GM04503 (cell line): Measurements from ENCODE around the gene ZPR1.
A peak's percentile ranks its signal among the peaks of the same experiment; 100 is the strongest.
"Not testable (repeated sequence)": the region's sequence is repeated elsewhere in the genome, so short reads cannot be mapped to it uniquely, and the experiment has no call there.

Experiments
- DNase-seq: peaks from one replicate; pipeline ENCODE4 v3.0.0-alpha.2; 2012; ENCODE audit warnings: low read depth

Gene ZPR1

DNA sequence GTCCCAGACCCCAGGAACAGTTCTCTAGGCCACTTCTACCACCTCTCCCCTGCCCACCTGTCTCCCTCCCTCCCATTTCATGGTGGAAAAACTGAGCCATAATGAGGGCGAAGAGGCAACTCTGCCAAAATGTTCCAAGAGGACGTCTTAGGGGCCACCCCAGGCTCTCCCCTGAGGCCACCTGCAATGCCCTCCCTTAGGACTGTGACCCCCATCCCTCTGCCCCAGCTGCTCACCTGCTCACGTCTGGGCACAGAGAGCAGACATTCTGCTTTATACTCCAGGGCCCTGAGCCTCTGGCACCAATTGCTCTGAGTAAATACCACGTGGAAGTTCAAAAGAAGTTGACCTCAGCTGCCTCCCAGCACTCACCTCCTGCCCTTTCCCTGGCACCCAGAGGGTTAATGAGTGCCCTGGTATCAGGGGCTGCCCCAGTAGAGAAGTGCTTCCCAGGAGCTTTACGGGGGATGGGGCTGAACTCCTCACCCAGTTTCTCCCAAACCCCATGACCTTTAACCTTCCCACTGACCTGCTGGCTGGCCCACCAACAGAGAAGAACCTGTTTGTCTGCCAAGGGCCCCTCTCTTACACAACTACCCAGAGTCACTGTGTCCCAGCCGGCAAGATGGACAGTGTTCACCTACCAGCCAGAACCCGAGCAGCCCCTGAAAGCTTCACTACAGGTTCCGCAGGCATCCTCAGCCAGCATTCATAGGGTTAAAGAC, 4.5 kb upstream of the ZPR1 start:
- no peak for DNase-seq

DNA sequence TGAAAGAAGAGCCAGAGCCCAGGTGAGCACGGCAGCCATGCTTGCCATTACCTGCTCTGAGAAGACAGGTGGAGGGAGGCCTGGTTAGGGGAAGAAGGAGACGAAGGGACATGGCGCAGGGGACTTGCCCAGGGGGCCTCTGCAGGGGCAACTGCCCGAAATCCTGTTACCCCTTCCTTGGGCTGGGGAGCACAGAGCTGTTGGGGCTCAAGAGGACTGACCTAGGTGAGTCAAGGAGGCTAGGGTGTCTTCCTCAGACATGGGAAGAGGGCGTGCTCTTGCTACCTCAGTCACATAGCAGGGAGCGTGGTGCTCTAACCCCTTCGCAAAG, 4.0 kb upstream of the ZPR1 start, which contains the start of gene APOA5:
APOA5 (minus strand) TSS at position 67 of the 331 bp plus-strand sequence; CDS start at position 48, 19 bp downstream.
- no peak for DNase-seq

DNA sequence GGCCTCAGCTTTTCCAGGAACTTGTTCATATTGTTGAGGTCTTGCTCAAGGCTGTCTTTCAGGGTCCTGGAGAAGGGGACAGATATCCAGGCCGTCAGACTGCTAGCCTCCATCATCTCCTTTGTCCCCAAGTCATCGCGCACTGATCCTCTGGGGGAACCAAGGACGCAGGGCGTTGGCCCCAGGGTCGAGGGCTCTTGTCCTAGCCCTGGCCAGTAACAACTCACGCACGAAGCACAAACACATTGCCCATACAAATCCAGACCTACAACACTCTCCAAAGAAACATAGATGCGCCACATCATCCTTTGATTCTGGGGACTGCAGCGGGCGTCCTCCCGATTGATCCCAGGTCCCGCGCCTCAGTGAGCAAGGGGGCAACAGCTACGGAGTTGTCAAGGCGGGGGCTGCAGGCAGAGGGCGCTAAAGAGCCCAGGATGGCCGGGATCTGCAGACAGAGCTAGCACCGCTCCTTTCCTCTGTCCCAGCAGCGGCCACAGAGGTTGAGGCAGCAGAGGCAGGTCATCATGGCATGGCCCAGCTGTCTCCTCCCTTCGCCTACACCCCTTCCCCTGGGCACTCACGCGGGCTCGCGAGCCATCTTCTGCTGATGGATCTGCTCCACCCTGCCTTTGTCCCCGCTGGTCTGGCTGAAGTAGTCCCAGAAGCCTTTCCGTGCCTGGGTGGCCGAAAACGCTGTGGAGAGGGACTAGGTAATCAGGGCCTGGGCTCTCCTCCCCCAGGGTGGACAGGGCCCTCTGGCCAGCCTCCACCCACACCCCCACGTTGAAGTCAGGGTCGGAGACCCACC, 3.4 kb upstream of the ZPR1 start:
- no peak for DNase-seq

DNA sequence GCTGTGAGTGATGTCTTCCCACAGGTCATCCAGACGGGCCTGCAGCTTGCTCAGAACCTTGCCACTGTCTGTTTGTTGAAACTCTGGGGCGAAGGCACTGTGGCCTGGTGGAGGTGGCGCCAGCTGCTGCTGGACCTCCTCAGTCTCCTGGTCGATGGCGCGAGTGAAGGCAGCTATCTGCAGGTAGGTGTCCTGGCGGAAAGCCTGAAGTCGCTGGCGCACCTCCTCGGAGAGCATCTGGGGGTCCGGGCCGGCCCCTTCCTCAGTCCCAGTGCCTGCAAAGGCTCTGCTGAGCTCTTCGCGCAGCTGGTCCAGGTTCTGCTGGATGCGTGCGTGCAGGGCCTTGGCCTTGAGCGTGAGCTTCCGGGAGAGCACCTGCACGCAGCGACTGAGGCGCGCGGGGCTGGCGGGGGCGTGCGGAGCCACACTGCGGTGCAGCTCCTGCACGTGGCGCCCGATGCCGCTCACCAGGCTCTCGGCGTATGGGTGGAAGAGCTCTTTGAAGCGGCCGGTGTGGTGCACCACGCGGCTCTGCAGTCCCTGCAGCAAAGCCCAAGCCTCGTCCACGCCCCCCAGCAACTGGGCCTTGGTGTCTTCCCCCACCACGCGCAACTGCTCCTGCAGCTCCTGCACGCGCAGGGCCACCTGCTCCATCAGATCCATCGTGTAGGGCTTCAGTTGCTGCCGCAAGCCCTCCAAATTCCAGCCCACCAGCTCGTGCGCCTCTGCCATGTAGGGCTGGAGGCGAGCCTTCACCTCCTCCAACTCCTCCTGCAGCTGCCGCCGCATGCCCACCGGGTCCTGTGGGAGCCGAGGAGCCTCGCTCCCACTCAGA, 2.6 kb upstream of the ZPR1 start:
- DNase-seq, result no peak

DNA sequence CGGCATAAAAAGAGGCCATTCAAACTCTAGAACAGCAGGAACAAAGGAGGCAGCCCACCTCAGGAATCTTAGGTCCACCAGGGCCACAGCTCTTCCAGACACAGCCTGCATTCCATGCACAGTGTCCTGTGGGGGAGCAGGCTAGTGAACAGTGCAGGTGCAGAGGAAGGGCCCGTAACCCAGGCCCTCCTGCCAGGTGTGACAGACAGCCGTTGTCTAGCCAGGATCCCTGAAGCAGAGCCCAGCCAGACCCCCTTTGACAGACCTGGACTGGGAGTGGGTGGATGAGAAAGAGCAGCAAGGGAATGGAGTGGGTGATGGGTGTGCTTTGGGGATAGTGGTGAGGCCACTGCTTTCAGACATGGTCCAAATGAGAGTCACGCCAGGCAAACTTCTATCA, 1.2 kb upstream of the ZPR1 start:
- DNase-seq, result no peak

DNA sequence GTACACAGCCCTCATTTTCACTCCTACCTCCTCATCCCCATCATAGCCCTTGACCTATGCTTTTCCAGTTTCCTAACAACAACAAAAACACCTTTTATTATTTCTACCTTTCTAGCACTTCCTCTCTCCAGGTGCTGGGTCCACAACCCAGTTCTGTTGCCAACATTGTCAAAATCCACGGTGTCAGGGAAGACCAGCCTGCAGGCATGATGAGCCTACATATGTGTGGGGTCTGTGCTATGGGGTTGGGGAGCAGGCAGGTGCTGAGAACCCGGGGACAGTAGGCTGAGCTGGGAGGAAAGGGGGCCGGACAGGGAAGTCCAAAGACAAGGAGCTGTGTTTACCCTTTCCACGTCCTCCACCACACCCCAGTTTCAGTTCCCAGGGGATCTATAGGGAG, 711 bp upstream of the ZPR1 start:
- DNase-seq, result no peak

DNA sequence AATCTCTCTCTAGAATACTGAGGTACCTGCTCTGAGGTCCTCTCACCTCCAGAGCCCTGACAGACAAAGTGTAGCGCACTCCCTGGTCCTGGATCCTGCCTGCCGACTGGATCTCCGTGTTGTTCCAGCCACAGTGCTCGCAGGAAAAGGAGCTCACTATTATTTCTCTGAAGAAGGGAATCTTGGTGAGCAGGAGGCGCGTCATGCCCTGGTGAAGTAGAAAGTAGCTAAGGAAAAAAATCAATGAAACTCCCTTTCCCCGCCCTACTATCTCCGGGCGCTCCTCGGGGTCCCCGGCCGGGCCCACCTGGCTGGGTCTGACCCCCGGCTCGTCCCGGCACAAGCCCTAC, 412 bp downstream of the ZPR1 start:
- DNase-seq, result no peak

DNA sequence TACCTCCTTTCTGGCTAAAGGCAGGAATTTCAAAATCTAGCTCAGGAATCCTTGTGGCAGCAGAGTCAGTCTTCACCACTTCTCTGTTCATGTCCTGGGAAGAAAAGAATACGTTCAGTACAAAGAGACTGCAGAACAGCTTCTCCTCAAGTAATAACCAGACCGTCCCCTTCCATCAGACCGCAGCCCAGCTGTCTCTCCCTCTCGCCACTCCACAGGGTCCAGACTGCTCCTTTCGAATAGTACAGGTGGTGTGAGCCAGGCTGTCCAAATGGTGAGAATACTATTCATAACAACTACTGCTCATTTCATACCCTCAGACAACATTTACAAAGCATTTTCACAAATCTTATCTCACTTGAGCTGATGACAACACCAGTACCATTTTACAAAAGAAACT, 857 bp downstream of the ZPR1 start:
- DNase-seq, result no peak

DNA sequence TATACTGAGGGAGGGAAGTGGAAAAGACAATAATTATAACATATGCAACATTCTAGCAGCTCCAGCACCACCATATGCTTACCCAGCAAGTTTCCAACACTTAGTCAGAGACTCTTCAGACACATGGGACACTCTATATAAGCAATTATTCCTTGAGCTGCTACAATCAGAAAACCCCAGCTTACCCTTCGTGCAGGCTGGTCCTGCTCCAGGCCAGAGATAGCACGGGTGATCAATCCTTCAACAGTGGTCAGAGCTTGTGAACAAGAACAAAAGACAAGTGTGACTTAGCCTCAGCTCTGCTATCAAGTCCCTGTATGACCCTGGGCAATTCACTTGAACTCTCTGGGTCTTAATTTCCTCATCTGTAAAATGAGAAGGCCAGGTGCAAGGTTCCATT, 1.5 kb downstream of the ZPR1 start:
- no peak for DNase-seq

DNA sequence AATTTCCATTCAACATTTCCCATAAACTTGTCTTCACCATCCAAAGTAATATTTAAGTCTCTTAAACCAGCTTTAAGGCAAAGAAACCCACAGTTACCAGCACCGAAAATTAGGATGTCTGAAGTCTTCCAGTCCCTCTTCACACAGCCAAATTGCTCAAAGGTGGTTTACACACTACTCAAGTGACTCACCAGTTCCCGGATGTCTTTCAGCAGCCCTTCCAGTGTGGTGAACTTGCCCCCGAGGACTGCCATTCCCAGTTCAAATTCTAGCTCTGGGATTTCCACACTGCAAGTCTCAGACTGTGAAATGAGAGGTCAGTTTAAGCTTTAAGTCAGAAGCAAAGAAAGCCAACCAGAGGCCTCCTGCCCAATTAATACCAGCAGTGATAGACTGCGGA, 5.1 kb downstream of the ZPR1 start:
- DNase-seq, result peak; percentile 29

DNA sequence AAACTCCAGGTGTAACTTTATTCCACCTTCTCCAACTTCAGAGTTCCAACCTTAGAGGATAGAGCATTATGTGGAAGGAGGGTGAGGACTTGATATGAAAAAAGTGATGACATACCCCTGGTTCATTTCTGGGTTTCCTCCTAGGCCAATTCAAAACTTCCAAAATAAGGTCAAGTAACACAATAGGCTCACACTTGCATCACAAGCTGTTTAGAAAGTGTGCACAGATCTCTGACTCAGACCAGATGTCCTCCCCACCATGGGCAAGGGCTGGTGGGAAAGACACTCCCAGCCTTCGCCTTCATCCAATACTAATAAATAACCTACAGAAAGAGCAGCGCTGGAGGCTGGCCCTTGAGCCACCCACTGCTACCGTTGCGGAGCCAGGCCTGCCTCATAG, 9.3 kb downstream of the ZPR1 start:
- DNase-seq, result no peak

DNA sequence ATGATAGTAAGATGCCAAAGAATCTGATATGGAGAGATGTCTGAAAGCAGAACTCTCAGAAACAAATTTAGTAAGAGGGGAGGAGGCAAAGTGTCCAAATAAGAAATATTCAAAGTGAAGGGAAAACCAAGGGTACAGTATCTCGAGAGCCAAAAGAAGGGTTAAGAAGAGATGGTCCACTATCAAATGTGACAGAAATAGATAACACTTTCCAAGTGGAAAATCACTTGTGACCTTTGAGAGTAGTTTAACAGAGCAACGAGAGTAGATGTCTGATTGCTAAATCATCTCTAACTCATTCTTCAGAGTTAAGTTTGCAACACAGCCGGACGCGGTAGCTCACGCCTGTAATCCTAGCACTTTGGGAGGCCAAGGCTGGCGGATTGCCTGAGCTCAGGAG, 10.8 kb downstream of the ZPR1 start:
- DNase-seq, result no peak

DNA sequence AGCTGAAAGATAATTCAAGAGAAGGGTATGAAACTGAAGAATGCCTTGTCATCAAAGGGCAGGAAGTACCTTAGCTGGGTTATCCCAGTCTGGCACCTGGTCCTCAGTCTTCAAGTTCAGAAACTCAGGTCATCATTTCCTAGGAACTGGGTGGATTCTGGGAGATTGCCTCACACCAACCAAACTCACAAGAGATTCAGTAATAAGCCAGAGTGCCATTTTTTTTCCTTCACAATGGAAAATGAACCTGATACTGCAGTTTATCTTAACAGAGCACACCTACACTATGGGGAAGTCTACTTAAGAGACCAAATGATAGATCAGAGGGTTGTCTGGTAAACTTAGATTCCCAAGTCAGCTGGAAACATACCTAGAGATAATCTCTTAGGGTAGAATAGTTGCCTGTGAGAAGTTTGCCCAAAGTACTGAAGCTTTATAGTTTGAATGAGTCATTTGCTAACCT, 11.3 kb downstream of the ZPR1 start:
- no peak for DNase-seq

DNA sequence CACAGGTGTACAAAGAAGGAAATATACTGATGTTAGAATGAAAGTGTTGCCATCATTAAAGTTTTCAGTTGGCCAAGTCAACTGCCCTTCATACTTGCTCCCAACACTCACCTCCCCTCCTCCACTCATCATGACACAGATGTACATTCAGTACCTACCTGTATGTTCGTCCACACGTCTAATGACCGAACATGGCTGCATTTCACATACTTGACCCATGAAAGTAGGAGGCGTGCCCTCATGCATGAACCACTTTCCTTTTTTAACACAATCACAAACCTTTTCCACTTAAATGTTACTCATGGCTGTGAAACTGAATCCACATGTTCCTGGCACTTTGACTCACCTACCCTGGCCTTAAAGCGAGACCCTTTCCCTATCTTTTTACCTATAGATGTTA, 11.8 kb downstream of the ZPR1 start:
- DNase-seq, result no peak

DNA sequence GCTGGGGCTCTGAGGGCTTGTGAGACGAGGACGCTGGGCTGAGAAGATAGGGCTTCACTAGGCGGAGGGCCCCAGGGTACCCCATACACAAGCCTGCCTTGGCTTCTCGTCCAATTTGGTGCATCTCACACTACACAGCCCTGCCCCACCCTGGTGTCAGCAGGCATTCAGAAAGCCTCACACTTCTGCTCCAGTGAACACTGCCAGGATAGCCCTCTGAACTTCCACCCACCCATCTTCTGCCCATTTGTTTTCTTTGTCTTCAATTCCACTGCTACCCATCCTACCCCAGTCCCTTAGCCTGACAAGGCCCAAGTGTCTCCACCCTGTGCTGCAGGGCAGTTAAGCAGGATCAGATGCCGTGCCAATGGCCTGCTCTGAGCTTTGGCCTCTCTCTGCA, 13.2 kb downstream of the ZPR1 start:
- no peak for DNase-seq

DNA sequence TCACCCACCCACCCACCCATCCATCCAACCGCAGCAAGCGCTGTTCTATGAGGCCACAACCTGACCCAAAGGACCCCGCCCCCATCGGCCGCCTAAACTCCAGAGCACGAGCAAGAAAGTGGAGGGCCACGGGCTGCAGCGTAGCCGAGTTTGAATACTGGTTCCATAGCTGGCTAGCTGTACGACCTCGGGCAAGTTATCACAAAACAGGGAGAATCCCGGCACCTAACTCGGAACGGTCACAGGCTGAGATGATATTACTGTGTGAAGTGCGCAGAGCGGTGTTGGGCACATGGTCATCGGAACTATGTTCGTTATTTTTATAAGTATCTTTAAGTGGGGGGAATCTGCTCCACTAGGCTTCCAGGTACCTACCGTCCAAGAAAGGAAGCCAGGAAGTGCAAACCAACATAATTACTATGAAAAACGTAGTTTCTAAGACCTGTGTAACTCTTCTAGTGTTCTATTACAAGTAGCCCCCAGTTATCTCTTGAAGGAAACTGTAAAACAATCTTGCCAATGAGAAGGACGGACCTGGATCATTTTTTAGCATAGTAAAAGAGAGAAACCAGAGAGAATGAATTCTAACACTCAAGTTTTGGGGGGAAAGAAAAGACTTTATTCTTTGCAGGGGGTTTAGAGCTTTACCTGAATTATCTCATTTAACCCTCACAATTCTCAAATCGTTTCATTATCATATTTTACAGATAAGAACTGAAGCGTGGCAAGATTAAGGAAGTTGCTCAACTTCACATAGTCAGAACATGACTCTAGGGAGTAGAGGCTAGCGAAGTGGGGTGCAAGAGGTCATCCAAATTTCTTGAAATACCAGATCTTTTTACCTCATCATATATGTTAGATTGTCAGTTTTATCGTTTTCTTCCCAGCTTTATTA, 14.4 kb downstream of the ZPR1 start:
- DNase-seq, result no peak

DNA sequence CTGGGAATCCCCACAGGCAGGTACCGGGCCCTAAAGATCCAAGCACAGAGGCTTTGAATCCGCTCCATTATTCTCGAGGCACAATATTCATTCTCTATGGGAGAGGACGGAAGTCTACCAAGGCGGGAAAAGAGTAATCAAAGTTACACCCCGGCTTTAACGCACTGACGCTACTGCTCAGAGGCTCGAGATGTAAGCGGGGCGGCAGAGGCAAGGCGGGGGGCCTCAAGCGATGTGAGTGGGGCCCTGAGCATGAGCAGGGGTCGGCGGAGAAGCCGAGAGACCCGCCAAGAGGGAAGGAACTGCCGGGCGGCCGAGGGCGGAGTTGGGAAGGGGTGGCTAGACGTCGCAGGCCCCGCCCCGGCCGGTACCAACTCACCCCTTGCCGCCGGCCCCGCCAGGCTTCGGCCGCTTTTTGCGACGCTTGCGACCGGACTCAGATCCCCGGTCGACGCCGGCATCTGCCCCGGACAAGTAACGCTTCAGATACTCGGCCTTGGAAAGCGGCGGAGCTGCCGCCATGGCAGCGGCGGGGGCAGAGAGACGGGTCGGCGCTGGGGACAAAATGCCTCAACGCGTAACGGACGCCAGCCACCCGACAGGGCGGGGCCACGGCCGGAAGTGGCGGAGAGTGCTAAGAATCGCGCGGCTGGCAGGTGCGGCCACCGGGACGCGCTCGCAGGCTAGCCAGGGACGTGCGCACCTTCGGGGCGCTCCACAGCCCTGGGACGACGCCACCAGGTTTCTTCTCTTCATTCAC, 15.2 kb downstream of the ZPR1 start, which contains the start of gene BUD13:
BUD13 (minus strand) TSS at position 545 of the 760 bp plus-strand sequence; CDS start at position 522, 23 bp downstream.
- peak; percentile 31 for DNase-seq

DNA sequence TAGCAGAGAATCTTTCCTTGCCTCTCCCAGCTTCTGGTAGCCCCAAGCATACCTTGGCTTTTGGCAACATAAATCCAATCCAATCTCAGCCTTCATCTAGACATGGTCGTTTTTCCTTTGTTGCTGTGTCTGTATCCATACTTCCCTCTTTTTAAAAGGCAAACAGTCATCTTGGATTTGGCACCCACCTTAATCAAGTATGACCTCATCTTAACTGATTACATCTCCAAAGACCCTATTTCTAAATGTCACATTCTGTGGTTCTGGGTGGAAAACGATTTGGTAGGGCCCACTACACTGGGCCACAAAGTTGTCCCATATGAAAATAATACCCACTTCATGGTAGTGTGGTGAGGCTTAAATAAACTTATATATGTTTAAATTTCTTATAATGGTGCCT, 15.9 kb downstream of the ZPR1 start:
- DNase-seq, result no peak

DNA sequence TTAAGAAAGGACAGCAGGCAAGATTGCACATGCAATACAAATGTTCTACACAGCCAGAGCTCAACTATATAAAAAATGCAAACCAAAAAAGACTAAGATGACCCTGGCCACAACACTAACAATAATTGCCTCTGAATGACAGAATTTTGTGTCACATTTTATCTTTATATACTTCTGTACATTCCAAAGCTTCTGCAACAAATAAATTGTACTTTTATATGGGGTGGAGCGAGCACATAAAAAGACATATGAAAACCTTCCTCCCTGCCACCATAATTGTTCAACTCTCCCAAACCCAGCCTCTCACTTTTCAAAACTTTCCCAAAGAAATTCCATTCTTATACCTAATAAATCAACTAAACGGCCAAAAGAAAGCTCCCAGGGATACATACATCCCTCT, 25.7 kb downstream of the ZPR1 start:
- no peak for DNase-seq

DNA sequence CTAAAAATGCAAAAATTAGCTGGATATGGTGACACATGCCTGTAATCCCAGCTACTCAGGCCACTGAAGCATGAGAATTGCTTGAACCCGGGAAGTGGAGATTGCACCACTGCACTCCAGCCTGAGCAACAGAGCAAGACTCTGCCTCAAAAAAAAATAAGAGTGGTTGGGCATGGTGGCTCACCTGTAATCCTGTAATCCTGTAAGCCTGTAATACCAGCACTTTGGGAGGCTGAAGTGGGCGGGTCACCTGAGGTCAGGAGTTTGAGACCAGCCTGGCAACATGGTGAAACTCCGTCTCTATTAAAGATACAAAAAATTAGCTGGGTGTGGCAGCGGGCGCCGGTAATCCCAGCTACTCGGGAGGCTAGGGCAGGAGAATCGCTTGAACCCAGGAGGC, 31.8 kb downstream of the ZPR1 start:
- not testable (repeated sequence) for DNase-seq
